Measurements from ENCODE around the gene EHD4. TPM values are rescaled to one million over a fixed set of nuclear protein-coding genes. Genes with fewer than 3 reads are reported as not detected.

EHD4 gene
- total RNA-seq, 4 donors from 2014 or later: 13.2 to 31.5 (median 22.0) TPM

GRCh38 chr15:41952013-41952563 is 20.3 kb downstream of the EHD4 start:
- Histone ChIP-seq H3K4me3 (no peak overlapping the region), H3K27me3 (no peaks in the 10 kb centered on the region), H3K4me1 (peaks cover 0 to 47% (median 12%) of the 10 kb centered on the region in 4 donors), H3K27ac (peak overlapping the region in 2 of 4 donors; percentile 55 to 70), H3K36me3 (peaks cover 0 to 19% (median 0%) of the 10 kb centered on the region in 3 donors), H3K9me3 (no peaks in the 10 kb centered on the region)
- TF ChIP-seq POLR2A (IDR thresholded peaks at IDR 0.05) (no peak), CTCF (IDR thresholded peaks at IDR 0.05) (no peak)
- WGBS, 2 donors: 79 to 90% methylated on average over 12 of the region's 12 CpGs
- DNase-seq (ENCODE audit: low spot score in 2 of 2): no peak

DNA sequence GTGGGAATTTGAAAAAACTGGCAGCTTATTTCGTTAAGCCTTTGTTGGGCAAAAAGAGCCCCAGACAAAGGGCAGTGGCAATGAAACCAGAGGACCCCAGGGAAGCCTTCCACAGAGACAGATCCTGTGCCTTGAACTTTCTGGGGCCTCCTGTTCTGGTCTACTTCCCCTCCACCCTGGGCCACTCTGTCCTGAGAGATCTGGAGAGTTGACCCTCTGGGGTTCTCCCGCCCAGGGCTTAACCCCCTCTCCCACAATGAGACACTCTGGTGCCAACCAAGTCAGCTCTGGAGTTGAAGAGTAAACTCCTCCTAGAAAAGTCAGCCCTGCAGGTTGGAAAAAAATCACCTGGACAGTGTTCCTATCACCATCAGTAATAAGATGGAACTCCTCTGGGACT is 20.8 kb downstream of the EHD4 start:
- H3K27me3 ChIP-seq: no peaks in the 10 kb centered on the region
- WGBS, 2 donors: 26 to 32% methylated on average over 2 of the region's 2 CpGs
- no peak for DNase-seq (ENCODE audit: low spot score in 2 of 2)
- TF ChIP-seq EP300 (IDR thresholded peaks at IDR 0.05): no peak
- TF ChIP-seq POLR2A (IDR thresholded peaks at IDR 0.05): no peak
- no peak for TF ChIP-seq CTCF (IDR thresholded peaks at IDR 0.05)
- peaks cover 0 to 19% (median 0%) of the 10 kb centered on the region in 3 donors for H3K36me3 ChIP-seq
- no peak overlapping the region for H3K4me3 ChIP-seq
- peaks cover 0 to 47% (median 12%) of the 10 kb centered on the region in 4 donors for H3K4me1 ChIP-seq
- H3K27ac ChIP-seq: peak overlapping the region in 2 of 4 donors; percentile 55 to 70
- H3K9me3 ChIP-seq: no peaks in the 10 kb centered on the region

- DNase-seq (ENCODE audit: low spot score in 2 of 2): no peak
- peak in 1 of 2 donors; percentile 26 for TF ChIP-seq EP300 (IDR thresholded peaks at IDR 0.05)
- no peak for TF ChIP-seq POLR2A (IDR thresholded peaks at IDR 0.05)
- 53 to 56% methylated on average over 5 of the region's 5 CpGs for WGBS, 2 donors
- Histone ChIP-seq H3K27me3 (no peaks in the 10 kb centered on the region), H3K4me3 (no peak overlapping the region), H3K27ac (peak overlapping the region in 2 of 4 donors; percentile 68 to 70), H3K4me1 (peaks cover 0 to 39% (median 12%) of the 10 kb centered on the region in 4 donors), H3K36me3 (peaks cover 0 to 19% (median 0%) of the 10 kb centered on the region in 3 donors), H3K9me3 (no peaks in the 10 kb centered on the region)
Measured at GRCh38 chr15:41950489-41950888, 21.9 kb downstream of the EHD4 start.

DNA sequence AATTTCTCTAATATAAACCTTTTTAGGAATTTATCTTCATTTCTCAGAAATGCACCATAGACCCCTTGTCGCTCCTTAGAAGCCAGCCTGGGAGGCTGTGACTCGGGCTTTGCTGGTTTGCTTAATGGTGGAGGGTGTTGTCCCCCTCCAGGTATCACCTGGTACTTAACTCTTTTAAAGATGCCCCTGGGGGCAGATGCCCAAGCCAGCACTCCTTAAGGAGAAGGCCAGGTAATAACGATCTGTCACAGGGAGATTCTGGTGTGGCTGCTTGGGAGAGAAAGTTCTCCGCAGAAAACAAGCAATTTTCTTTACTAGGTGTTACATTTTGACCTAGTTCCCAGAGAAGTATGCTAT is 22.3 kb downstream of the EHD4 start:
- Histone ChIP-seq H3K4me1 (peaks cover 0 to 38% (median 12%) of the 10 kb centered on the region in 4 donors), H3K27me3 (no peaks in the 10 kb centered on the region), H3K9me3 (no peaks in the 10 kb centered on the region), H3K4me3 (no peak overlapping the region), H3K36me3 (peaks cover 0 to 19% (median 0%) of the 10 kb centered on the region in 3 donors), H3K27ac (peak overlapping the region in 2 of 4 donors; percentile 68 to 70)
- TF ChIP-seq EP300 (IDR thresholded peaks at IDR 0.05): no peak
- no peak for TF ChIP-seq POLR2A (IDR thresholded peaks at IDR 0.05)
- TF ChIP-seq CTCF (IDR thresholded peaks at IDR 0.05): no peak
- 86 to 88% methylated on average over 4 of the region's 4 CpGs for WGBS, 2 donors
- DNase-seq (ENCODE audit: low spot score in 2 of 2): no peak

DNA sequence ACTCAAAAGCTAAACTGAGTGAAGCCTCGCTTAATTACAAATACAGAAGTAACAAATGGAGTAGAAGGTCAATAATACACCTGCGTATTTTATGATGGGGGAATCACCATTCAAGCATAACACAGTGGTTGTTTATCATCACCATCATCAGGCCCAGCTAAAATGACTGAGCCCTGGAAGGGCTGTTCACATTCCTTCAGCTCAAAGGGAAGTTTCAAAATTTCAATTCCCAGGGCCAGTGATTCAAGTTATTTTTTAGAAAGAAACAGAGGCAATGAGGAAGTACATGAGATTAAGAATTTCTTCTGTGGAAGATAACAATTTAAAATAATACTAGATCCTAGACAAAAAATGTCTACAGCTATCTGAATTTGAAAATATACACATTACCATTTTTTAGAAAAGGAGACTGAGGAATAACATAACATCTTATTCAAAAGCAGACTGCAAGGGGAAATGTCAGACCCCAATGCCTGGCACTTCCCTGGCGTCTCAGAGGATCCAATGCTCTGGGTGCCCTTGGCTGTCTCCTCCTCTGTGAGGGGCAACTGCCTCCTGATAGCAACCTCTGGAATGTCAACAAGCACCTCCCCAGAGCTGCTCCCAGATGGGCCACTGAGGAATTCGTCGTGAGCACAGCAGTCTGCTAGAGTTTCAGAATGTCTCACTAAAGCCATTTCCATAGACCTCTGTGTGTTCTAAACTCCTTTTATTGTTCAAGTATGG is 22.8 kb downstream of the EHD4 start:
- Histone ChIP-seq H3K36me3 (peaks cover 0 to 19% (median 0%) of the 10 kb centered on the region in 3 donors), H3K27me3 (no peaks in the 10 kb centered on the region), H3K27ac (peak overlapping the region in 2 of 4 donors; percentile 68 to 70), H3K9me3 (no peaks in the 10 kb centered on the region), H3K4me1 (peaks cover 0 to 44% (median 17%) of the 10 kb centered on the region in 4 donors), H3K4me3 (no peak overlapping the region)
- DNase-seq (ENCODE audit: low spot score in 2 of 2): no peak
- no peak for TF ChIP-seq CTCF (IDR thresholded peaks at IDR 0.05)
- peak in 1 of 2 donors; percentile 26 for TF ChIP-seq EP300 (IDR thresholded peaks at IDR 0.05)
- WGBS, 2 donors: 72 to 75% methylated on average over 5 of the region's 5 CpGs
